ENCODE measurements around the gene CNTNAP2. TPM values are rescaled to one million over a fixed set of nuclear protein-coding genes. Genes with fewer than 3 reads are reported as not detected.

CNTNAP2 gene
- total RNA-seq, 4 donors from 2014 or later = 0.42 to 0.71 TPM; not detected in 2

DNA sequence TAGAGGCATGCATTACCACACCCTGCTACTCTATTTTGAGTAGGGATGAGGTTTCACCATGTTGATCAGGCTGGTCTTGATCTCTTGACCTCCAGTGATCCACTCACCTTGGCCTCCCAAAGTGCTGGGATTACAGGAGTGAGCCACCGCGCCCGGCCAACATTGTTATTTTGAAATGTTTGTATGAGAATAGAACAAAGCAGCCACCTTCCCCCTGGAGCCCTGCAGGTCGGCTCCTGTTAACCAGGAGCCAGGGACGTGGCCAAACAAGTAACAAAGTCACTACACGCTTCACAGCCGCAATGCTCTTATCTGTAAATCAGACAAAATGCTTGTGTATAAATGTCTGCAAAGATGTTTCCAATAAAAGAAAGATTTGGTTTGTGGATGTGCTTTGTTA lies 295.4 kb downstream of the CNTNAP2 start:
- TF ChIP-seq, protein P1, sequence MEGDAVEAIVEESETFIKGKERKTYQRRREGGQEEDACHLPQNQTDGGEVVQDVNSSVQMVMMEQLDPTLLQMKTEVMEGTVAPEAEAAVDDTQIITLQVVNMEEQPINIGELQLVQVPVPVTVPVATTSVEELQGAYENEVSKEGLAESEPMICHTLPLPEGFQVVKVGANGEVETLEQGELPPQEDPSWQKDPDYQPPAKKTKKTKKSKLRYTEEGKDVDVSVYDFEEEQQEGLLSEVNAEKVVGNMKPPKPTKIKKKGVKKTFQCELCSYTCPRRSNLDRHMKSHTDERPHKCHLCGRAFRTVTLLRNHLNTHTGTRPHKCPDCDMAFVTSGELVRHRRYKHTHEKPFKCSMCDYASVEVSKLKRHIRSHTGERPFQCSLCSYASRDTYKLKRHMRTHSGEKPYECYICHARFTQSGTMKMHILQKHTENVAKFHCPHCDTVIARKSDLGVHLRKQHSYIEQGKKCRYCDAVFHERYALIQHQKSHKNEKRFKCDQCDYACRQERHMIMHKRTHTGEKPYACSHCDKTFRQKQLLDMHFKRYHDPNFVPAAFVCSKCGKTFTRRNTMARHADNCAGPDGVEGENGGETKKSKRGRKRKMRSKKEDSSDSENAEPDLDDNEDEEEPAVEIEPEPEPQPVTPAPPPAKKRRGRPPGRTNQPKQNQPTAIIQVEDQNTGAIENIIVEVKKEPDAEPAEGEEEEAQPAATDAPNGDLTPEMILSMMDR (IDR thresholded peaks at IDR 0.05) = no peak
- no peak for TF ChIP-seq POLR2A (IDR thresholded peaks at IDR 0.05)
- intact Hi-C loops (cut with DNase I; ENCODE audit: low total_unique reads) = no loop called here
- H3K4me3 ChIP-seq (ENCODE audit: low read depth, poor library complexity, severe bottlenecking) = no peak overlapping the region
- DNase-seq (ENCODE audit: low spot score in 2 of 2) = no peak
- 45 to 58% methylated on average over 7 of the region's 7 CpGs for WGBS, 2 donors

- H3K4me3 ChIP-seq (ENCODE audit: low read depth, poor library complexity, severe bottlenecking) = no peak overlapping the region
- no peak for TF ChIP-seq POLR2A (IDR thresholded peaks at IDR 0.05)
- TF ChIP-seq, protein P1 (IDR thresholded peaks at IDR 0.05) = no peak
- 72 to 78% methylated on average over 3 of the region's 3 CpGs for WGBS, 2 donors
- DNase-seq (ENCODE audit: low spot score in 2 of 2) = no peak
- intact Hi-C loops (cut with DNase I; ENCODE audit: low total_unique reads) = no loop called here
Measured at GRCh38 chr7:146412781-146413180, 296.2 kb downstream of the CNTNAP2 start.

DNA sequence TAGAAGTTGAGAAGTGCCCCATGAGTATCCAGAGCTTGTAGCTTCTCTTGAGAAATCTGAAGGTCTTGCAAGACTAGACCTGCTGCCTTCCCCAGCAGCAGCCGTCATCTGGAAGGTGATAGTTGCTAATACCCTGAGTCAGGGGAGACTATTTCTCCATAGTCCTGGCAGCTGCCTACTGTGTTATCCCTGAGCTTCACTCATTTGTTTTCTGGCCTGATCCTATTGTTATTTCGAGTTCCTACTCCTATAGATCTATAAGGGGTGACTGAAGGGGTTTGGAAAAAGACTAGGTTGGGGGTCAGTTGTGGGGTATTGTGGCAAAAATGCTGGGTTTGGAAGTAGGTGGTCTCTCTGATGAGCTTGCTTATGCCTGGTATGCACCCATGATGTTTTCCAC lies 297.8 kb downstream of the CNTNAP2 start:
- no peak for DNase-seq (ENCODE audit: low spot score in 2 of 2)
- 34 to 44% methylated on average over 2 of the region's 2 CpGs for WGBS, 2 donors

GRCh38 chr7:146414937-146415336 lies 298.3 kb downstream of the CNTNAP2 start:
- intact Hi-C loops (cut with DNase I; ENCODE audit: low total_unique reads) = no loop called here
- TF ChIP-seq POLR2A (IDR thresholded peaks at IDR 0.05) = no peak
- DNase-seq (ENCODE audit: low spot score in 2 of 2) = no peak
- 43 to 54% methylated on average over 2 of the region's 2 CpGs for WGBS, 2 donors
- no peak overlapping the region for H3K4me3 ChIP-seq (ENCODE audit: low read depth, poor library complexity, severe bottlenecking)

More for the DNA sequence above, 297.8 kb downstream of the CNTNAP2 start:
- no peak overlapping the region for H3K4me3 ChIP-seq (ENCODE audit: low read depth, poor library complexity, severe bottlenecking)
- TF ChIP-seq, protein P1 (IDR thresholded peaks at IDR 0.05) = no peak
- TF ChIP-seq POLR2A (IDR thresholded peaks at IDR 0.05) = no peak
- intact Hi-C loops (cut with DNase I; ENCODE audit: low total_unique reads) = no loop called here

GRCh38 chr7:146417176-146417575 lies 300.6 kb downstream of the CNTNAP2 start:
- intact Hi-C loops (cut with DNase I; ENCODE audit: low total_unique reads) = no loop called here
- no peak overlapping the region for H3K4me3 ChIP-seq (ENCODE audit: low read depth, poor library complexity, severe bottlenecking)
- no peak for DNase-seq (ENCODE audit: low spot score in 2 of 2)
- no peak for TF ChIP-seq POLR2A (IDR thresholded peaks at IDR 0.05)
- TF ChIP-seq, protein P1 (IDR thresholded peaks at IDR 0.05) = no peak

DNA sequence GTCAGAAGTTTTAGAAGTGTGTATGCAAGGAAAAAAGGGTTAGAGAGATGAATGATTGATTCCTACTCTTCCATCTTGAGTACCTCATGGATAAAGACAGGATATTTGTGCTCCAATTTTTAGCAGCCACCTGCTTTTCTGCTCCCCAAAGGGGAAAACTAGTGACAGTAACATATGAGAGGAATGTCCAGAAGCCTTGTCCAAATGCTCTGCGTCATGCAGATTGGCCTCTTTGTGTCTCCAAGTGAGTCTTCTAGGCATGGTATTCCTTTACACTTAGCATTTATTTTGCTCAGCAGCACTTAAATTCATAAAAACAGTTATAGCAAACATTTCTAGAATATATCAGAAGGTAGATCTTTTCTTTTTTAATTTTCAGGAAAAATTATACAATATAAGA lies 306.8 kb downstream of the CNTNAP2 start:
- intact Hi-C loops (cut with DNase I; ENCODE audit: low total_unique reads) = no loop called here
- 89 to 93% methylated on average over 1 of the region's 1 CpG for WGBS, 2 donors
- no peak overlapping the region for H3K4me3 ChIP-seq (ENCODE audit: low read depth, poor library complexity, severe bottlenecking)
- TF ChIP-seq, protein P1 (IDR thresholded peaks at IDR 0.05) = no peak
- TF ChIP-seq POLR2A (IDR thresholded peaks at IDR 0.05) = no peak
- DNase-seq (ENCODE audit: low spot score in 2 of 2) = no peak

Measured in lower leg skin (tissue), 4 donors.